Hematopoietic multipotent progenitor cell treated with erythropoietin and hydrocortisone succinate and interleukin-3 and kit ligand, for 4 days (in vitro differentiated cells): Measurements from ENCODE around the gene DCAF8L1.
"Not testable (repeated sequence)": the region's sequence is repeated elsewhere in the genome, so short reads cannot be mapped to it uniquely, and the experiment has no call there.

Experiments
- DNase-seq: peaks from one replicate; pipeline ENCODE4 v3.0.0-alpha.2; 2015

DCAF8L1 gene

GRCh38 chrX:27981349-27981748 is at the start of gene DCAF8L1:
DCAF8L1 (minus strand) TSS chrX:27981449; CDS start chrX:27981334, 115 bp downstream.
- DNase-seq, result no peak

DNA sequence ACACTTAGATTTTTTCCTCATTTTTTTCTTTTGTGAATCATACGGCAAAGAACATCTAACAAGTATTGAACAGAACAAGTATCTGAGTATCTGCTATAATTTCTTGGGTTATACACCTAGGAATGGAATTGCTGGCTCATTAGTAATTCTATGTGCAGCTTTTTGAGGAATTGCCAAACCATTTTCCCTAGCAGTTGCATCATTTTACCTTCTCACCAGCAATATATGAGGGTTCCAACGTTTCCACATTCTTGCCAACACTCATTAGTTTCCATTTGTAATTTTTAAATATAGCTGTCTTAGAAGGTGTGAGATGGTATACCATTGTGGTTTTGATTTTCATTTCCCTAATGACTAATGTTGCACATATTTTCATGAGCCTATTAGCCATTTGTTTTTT is 41.1 kb upstream of the DCAF8L1 start:
- no peak for DNase-seq

GRCh38 chrX:28016823-28017222 is 35.6 kb upstream of the DCAF8L1 start:
- peak; percentile 21 for DNase-seq

DNA sequence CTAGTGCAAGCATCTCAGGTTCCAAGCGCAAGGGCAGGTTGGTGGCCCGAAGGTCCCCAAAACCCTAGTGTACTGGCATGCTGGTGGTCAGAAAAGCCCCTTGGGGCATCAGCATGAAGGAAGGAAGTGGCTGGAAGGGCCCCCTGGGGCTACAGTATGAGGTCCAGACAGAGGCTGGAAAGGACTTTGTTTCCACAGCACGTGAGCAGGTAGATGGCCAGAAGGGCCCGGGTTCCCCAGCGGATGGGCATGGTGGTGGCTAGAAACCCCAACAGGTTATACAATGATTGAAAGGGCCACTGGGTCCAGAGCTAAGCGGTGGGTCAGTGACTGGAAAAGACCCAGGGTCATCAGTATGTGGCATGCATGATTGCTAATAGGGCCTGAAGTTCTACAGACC is 34.7 kb upstream of the DCAF8L1 start:
- DNase-seq, result no peak

GRCh38 chrX:28010875-28011274 is 29.6 kb upstream of the DCAF8L1 start:
- peak; percentile 79 for DNase-seq

DNA sequence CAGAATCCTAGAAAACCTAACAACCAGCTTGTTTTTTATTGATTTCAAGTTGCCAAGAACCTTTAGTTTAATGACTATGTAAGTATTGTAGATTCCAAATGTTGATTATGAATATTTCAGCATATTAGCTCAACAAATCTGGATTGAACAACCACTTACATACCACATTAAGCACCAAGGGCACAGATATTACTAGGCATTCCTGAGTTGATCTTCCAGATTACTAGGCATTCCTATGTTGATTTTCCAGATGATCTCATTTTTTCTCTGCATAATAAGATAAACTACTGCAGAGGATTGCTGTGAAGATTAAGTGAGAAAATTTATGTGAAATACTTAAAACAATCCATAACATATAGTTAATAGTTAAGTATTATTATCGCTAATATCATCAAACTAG is 17.4 kb upstream of the DCAF8L1 start:
- DNase-seq, result no peak

DNA sequence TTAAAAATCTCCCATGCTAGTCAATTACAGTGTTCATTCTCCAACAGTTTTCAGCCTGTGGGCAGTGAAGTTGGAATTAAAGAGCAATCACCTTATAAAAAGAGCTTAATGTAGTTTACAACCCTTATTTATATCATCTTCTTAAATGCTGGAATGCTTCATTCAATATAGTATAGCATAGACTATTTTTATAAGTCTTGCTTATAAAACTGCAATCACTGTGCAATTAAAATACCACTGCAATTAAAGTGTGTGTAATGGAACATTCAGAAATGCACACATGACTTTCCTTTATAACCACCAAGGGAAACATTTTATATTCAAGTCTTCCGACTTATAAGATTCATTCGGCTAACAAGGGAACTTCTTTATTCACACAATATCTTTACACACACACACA is 16.4 kb upstream of the DCAF8L1 start:
- no peak for DNase-seq

DNA sequence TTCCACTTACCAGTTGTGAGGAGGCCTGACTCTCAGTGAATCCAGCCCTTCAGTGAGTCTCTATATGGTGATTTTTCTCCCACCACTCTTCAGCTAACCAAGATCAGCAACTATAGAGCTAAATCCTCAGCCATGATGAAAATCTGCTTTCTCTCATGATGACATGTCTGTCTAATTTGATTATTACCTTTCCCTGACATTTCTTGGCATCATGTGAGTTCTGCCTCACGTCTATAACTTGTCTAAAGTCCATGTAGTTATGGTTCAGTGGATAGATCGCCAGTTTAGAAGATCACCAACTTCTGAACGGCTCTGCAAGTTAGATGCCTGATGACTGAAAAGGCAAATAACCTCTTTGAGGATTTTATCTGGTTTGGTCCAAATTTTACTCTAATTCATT is 14.9 kb upstream of the DCAF8L1 start:
- DNase-seq, result no peak

DNA sequence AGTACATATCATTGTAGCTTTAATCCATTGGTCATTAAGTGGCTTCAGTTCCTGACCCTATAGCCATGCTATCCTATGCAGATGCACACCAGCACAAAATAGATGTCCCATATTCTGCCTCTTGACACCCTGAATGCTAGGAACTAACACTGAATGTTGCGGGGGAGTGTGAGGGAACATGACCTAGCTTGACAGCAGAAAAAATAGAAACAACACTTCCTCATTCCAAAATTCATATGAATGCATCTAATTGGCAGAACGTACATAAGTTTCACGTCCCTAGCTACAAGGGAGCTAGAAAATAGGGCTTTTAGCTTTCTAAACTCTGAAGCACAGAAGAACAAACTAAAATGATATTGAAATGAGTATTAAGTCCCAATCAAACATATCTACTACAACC is 14.4 kb upstream of the DCAF8L1 start:
- no peak for DNase-seq

DNA sequence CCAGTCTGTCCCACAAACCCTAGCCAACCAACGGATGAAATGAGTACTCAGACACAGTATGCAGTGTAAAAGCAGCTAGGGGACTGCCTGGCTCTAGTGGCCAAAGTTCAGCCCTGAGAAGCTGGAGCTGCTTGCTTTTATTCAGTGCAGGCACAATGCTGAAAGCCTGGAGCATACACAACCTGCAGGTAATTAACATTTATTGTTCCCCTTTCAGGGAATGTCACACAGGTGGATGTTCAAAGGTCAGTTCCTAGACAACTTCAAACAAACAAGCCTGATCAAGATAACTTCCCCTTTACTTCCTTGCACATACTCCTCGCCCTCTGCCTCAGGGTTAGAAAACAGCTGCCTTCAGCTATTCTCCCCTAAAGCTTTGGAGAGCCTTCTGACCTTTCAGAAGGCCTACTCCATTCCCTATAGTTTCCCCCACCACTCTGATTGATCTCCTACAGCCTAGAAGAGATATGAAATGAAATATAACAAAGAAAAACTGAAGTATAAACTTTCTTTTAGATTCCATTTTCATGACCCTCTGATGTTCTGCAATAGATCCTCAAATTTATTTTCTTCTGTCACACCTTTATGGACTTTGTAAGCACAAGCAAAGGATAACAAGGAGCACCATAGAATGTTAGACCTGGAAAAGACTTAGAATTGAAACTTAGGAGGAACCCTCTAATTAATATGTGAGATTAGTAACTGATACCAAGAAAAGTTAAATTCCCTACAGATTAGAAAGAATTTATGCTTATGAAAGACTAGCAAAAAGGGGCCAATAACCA is 6.8 kb upstream of the DCAF8L1 start:
- no peak for DNase-seq

DNA sequence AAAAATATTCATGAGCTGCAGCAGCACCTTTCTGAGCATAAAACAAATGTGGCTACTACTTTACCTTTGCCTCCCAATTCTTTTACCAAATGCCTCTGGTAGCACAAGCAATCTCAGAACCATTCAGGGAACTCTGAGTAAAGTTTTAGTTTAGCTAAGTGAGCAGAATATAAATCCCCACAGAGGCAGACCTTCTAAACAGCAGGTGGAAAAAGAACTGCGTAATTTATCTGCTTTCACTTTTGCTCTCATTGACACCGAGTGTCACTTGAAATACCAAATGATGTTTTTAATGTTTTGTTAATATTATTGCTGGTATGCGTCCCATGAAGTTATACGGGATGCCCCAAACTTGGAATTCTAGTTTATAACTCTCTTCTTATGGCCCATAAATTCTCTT is 4.3 kb downstream of the DCAF8L1 start:
- DNase-seq, result not testable (repeated sequence)

- no peak for DNase-seq
Observed at GRCh38 chrX:27976284-27976683, 5.0 kb downstream of the DCAF8L1 start.

DNA sequence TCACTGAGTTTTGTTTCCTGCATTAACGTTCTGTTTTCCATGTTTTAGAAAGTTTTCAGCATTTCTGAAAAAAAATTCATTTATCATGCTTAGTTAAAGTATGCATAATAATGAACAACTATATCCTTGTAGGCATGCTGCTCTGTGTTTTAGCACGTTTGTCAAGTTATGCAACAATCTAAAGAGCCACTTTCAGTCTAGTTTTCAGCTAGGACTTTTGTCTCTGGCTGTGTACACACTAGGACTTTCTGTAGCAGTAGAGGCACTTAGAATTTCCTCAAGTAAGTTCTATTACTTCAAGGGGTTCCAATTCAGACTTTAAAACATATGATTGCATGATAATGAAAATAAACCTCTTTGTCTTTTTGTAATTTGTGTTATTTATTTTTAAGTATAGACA is 12.4 kb downstream of the DCAF8L1 start:
- no peak for DNase-seq

DNA sequence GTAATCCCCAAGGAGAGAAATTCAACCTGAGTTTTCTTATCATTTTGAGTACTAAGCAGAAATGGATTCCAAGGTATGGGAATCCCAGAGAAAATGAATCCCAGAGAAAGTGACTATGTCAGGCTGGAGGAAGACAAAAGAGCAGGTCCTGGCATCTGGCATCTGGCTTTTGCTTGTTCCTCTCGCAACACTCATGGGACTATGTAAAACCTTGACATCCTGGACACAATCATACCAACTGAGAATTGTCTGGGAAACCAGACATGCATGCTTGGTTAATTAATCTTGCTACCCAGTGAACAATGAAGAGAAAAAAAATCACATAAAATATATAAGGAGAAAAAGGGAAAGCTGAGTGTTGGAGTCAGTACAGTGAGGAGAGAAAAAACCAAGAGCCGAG is 12.9 kb downstream of the DCAF8L1 start:
- no peak for DNase-seq

GRCh38 chrX:27966955-27967354 is 14.3 kb downstream of the DCAF8L1 start:
- DNase-seq, result no peak

GRCh38 chrX:27966492-27966891 is 14.8 kb downstream of the DCAF8L1 start:
- DNase-seq, result no peak

DNA sequence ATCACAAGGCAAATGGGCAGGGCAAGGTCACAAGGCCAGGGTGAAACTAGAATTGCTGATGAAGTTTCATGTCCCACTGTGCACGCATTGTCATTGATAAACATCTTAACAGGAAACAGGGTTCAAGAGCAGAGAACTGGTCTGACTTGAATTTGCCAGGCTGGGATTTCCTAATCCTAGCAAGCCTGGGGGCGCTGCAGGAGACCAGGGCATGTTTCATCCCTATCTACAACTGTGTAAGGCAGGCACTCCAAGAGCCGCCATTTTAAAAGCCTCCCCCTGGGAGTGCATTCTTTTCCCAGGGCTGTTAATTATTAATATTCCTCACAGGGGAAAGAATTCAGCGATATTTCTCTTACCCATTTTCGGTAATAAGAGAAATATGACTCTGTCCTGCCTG is 15.9 kb downstream of the DCAF8L1 start:
- DNase-seq, result not testable (repeated sequence)

- no peak for DNase-seq
Observed at GRCh38 chrX:27964432-27964831, 16.8 kb downstream of the DCAF8L1 start.

DNA sequence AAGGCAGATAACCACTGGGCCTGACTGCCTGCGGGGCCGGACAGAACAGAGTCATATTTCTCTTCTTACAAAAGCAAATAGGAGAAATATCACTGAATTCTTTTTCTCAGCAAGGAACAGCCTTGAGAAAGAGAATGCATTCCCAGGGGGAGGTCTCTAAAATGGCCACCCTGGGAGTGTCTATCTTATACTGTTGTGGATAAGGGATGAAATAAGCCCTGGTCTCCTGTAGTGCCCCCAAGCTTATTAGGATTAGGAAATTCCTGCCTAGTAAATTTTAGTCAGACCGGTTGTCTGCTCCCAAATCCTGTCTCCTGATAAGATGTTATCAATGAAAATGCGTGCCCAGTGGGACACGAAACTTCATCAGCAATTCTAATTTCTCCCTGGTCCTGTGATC is 20.8 kb downstream of the DCAF8L1 start:
- DNase-seq, result peak; percentile 1

DNA sequence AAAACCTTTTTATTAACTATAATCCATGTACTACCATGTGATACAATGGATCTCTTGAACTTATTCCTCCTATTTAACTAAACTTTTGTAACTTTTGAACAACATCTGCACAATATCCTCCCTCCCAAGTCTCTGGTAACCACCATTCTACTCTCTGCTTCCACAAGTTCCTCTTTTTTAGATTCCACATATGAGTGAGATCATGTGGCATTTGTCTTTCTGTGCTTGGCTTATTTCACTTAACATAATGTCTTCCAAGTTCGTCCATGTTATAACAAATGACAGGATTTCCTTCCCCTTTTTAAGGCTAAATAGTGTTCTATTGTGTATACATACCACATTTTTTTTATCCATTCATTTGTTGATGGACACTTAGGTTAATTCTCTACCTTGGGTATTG is 28.1 kb downstream of the DCAF8L1 start:
- peak; percentile 33 for DNase-seq

DNA sequence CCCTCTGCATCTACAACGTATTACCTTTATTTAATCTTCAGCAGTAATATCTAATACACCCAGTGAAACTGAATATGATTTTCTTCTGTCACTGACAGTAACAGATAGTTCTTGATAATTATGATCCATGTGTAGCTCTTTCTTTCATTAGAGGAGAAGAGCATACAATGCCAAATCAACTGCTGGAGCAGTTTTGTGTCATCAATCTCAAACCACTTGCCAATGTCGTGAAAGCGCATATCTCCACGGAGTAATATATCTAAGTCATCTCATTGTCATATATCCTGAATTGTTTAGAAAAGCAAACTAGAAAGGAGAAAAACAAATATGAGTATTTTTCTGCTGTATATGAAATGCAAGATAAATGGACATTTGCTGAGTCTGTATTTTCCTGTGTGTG is 47.9 kb downstream of the DCAF8L1 start:
- no peak for DNase-seq
